NT2/D1 (cell line): ENCODE results near the gene PRG3.
A peak's percentile ranks its signal among the peaks of the same experiment; 100 is the strongest.

Experiments
- DNase-seq: peaks from one replicate; pipeline ENCODE4 v3.0.0-alpha.2; 2011; ENCODE audit warnings: low read depth, low spot score
- H3K27me3 ChIP-seq: 2 replicates; pipeline ENCODE4 v1.6.0; 2011; ENCODE audit warnings: mild to moderate bottlenecking; ENCODE audit not compliant: insufficient read length, insufficient read depth
- H3K36me3 ChIP-seq: 2 replicates; pipeline ENCODE4 v1.6.1; 2011; ENCODE audit warnings: mild to moderate bottlenecking, low read length, mixed read lengths; ENCODE audit not compliant: insufficient read depth, insufficient read length
- H3K4me1 ChIP-seq: 2 replicates; pipeline ENCODE4 v1.5.1; 2011; ENCODE audit not compliant: insufficient read depth, insufficient read length
- H3K4me3 ChIP-seq: 2 replicates; pipeline ENCODE4 v1.5.1; 2011; ENCODE audit warnings: low read depth; ENCODE audit not compliant: insufficient read length
- H3K9ac ChIP-seq: 2 replicates; pipeline ENCODE4 v1.6.0; 2011; ENCODE audit warnings: low read depth; ENCODE audit not compliant: insufficient read length
- H3K9me3 ChIP-seq: 2 replicates; pipeline ENCODE4 v1.5.1; 2011; ENCODE audit warnings: mild to moderate bottlenecking, low read length; ENCODE audit not compliant: insufficient read depth
- SUZ12 ChIP-seq: IDR thresholded peaks from 2 replicates; pipeline ENCODE4 v1.6.1; 2011; ENCODE audit not compliant: insufficient read length, insufficient read depth; ENCODE audit errors: extremely low read depth
- YY1 ChIP-seq: IDR thresholded peaks from 2 replicates; pipeline ENCODE4 v1.6.1; 2011; ENCODE audit not compliant: insufficient read length, insufficient read depth
- ZNF274 ChIP-seq: IDR thresholded peaks from 2 replicates; pipeline ENCODE4 v1.6.1; 2011; ENCODE audit warnings: mild to moderate bottlenecking, low read depth, low read length

The PRG3 gene

DNA sequence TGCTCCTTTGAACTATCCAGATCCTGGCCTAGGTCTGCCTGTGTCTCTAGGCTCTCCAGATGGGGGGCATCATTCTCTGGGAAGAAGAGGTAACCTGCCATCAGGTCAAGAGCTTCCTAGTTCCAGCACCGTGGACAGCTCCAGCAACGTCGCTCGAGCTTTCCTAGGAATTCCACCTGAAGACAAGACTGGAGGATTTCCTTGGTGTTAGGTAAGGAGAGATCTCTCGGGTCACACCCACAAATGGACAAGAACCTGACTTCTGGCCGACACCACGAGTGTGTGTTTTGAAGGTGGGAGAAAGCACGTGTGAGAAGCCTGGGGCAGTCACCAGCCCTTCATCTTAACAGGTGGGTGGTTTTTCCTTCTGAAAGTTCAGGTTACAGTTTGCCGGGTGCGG lies 1.2 kb downstream of the PRG3 start:
- H3K27me3 ChIP-seq = peaks cover 19% of the 10 kb centered on the region
- no peak overlapping the region for H3K9ac ChIP-seq
- TF ChIP-seq ZNF274 (no peak), SUZ12 (no peak), YY1 (no peak)
- no peaks in the 10 kb centered on the region for H3K9me3 ChIP-seq
- H3K36me3 ChIP-seq = no peaks in the 10 kb centered on the region
- DNase-seq = peak; percentile 66
- H3K4me3 ChIP-seq = no peak overlapping the region
- no peaks in the 10 kb centered on the region for H3K4me1 ChIP-seq

DNA sequence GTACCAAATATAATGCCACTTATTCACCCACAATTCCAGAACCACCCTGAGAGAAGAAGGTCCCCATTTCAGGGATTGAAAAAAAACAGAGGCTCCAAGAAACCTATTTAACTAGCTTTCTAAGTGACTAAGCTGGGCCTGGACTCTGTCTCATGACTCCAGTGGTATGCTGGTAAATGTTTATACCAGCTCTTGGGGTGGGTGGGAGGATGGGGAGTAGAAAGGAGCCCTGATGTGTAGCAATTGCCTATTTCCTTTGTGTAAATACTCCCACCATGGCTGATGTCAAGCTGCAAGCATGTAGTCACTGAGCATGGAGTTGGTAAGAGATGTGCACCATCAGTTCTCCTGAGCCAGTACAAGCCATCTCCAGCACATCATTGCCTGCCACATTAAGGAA lies 2.8 kb downstream of the PRG3 start:
- Histone ChIP-seq H3K27me3 (peaks cover 19% of the 10 kb centered on the region), H3K36me3 (no peaks in the 10 kb centered on the region), H3K4me1 (no peaks in the 10 kb centered on the region), H3K9ac (no peak overlapping the region), H3K9me3 (no peaks in the 10 kb centered on the region), H3K4me3 (no peak overlapping the region)
- DNase-seq = no peak
- TF ChIP-seq ZNF274 (no peak), SUZ12 (no peak), YY1 (no peak)

DNA sequence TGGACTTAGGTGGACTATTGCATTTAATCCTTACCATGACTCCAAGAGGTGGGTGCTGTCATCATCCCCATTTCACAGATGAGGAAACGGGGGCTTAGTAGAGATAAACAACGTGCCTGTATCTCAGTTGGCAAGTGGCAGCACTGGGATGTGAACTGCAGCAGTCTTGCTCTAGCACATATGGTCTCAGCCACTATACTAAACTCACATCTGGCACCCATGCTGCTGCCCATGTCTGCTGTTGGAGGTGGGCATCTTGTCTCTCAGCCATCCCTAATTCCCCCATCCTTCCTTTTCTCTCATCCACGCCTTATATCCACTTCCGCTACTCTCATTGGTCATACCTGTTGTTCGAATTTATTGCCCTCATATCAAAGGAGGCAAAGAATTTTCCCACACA lies 3.8 kb downstream of the PRG3 start:
- Histone ChIP-seq H3K9ac (no peak overlapping the region), H3K4me3 (no peak overlapping the region), H3K36me3 (no peaks in the 10 kb centered on the region), H3K9me3 (no peaks in the 10 kb centered on the region), H3K27me3 (peaks cover 19% of the 10 kb centered on the region), H3K4me1 (no peaks in the 10 kb centered on the region)
- no peak for TF ChIP-seq SUZ12
- no peak for TF ChIP-seq YY1
- no peak for TF ChIP-seq ZNF274
- no peak for DNase-seq

DNA sequence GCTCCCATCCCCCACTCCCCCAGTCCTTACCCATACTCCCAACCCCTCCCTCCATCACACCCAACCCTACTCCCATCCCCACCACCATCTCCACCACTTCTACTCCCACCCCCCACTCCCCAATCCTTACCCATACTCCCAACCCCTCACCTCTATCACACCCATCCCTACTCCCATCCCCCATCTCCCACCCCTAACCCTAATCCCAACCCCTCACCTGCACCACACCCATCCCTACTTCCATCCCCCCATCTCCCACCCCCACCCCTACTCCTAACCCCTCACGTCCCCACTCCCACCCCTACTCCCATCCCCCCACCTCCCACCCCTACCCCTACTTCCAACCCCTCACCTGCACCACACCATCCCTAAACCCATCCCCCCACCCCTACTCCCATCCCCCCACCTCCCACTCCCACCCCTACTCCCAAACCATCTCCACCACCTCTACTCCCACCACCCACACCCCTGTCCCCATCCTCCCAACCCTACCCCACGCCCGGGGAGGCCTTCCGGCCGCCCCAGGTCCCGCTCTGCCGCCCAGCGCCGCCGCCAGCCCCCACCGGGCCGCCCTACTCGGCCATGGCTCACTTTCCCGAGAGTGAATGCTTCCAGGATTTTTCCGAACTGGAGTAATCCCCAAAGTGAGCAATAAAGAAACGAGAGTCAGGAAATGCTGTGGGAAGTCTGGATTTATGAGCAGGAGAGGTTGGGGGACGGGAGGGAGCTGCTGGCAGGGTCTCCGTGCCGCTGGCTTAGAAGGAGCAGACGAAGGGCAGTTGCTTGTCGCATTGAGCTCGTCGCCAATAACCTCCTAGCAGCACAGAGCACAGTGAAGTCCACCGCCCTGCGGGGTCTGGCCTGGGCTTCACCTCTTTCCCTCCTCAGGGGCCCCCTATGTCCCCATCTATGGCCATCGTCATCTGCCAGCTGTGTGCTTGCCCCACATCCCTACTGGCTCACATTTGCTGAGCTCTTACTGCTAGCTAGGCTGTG lies 4.6 kb downstream of the PRG3 start:
- TF ChIP-seq ZNF274 = no peak
- no peak for DNase-seq

DNA sequence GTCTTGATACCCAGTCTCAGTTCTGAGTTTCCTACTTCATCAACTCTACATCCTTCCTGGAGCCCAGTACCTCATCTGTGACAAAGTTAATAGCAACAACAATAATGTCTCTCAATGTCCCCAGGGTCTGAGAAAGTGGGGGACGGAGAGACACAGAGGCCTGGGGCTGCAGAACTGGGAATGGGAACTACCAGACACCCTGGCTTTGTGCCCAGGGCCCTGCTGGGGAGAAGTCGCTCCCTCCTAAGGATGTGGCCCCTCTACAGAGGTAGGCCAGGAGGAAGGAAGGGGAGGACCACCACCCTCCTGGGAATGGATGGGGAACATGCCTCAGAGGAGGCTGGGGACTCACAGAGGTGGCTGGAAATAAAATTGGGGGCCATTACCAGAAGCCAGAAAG lies 5.5 kb downstream of the PRG3 start:
- Histone ChIP-seq H3K4me1 (no peaks in the 10 kb centered on the region), H3K27me3 (peaks cover 15% of the 10 kb centered on the region), H3K4me3 (no peak overlapping the region), H3K9me3 (no peaks in the 10 kb centered on the region), H3K9ac (no peak overlapping the region), H3K36me3 (no peaks in the 10 kb centered on the region)
- no peak for DNase-seq
- TF ChIP-seq YY1 (no peak), ZNF274 (no peak), SUZ12 (no peak)

More for the DNA sequence above, 4.6 kb downstream of the PRG3 start:
- H3K4me3 ChIP-seq = no peak overlapping the region
- peaks cover 17% of the 10 kb centered on the region for H3K27me3 ChIP-seq
- H3K36me3 ChIP-seq = no peaks in the 10 kb centered on the region
- H3K4me1 ChIP-seq = no peaks in the 10 kb centered on the region
- no peaks in the 10 kb centered on the region for H3K9me3 ChIP-seq
- no peak overlapping the region for H3K9ac ChIP-seq

DNA sequence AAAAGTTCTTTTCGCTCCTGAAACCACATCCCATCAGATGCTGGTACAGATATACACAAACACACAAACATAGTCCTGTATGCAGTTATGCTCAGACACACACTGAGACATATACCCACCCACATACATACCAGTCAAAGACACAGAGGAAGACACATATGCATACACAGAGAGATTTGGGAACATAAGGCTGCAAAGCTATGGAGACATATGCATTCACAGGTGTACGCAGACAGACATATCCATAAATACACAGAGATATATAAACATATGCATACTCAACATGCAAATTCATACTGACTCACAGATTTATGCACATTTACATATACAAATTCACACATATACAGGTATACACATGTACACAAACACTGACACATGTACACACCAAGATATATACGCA lies 6.0 kb downstream of the PRG3 start:
- H3K4me3 ChIP-seq = no peak overlapping the region
- TF ChIP-seq ZNF274 (no peak), YY1 (no peak)

DNA sequence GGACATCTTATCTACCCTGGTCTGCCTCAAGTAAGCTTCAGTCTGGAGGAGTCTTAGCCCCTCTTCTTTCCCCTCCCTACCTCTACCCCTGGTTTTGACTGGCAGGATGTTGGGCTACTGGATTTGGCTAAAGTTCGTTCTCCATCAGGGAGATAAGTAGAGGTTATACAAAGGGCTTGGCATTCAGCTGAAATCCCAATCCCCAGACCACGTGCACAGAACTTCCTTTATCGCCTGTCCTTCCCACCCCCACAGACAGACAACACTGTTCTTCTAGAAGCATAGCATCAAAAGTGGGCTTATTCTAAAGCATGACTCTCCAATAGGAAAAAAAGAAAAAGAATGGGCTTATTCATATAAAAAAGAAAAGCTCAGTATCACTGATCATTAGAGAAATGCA lies 7.8 kb downstream of the PRG3 start:
- no peak for DNase-seq

More for the DNA sequence above, 6.0 kb downstream of the PRG3 start:
- H3K9ac ChIP-seq = no peak overlapping the region
- DNase-seq = no peak
- H3K27me3 ChIP-seq = peaks cover 15% of the 10 kb centered on the region
- H3K4me1 ChIP-seq = no peaks in the 10 kb centered on the region
- no peaks in the 10 kb centered on the region for H3K36me3 ChIP-seq
- no peaks in the 10 kb centered on the region for H3K9me3 ChIP-seq

More for the DNA sequence above, 7.8 kb downstream of the PRG3 start:
- Histone ChIP-seq H3K9ac (no peak overlapping the region), H3K36me3 (no peaks in the 10 kb centered on the region), H3K27me3 (peaks cover 12% of the 10 kb centered on the region), H3K9me3 (no peaks in the 10 kb centered on the region), H3K4me1 (no peaks in the 10 kb centered on the region), H3K4me3 (no peak overlapping the region)
- TF ChIP-seq SUZ12 (no peak), ZNF274 (no peak), YY1 (no peak)
